GM23248 (cell line): ENCODE measurements around the gene RAB2B. TPM values are rescaled to one million over a fixed set of nuclear protein-coding genes. Genes with fewer than 3 reads are reported as not detected.

ENCODE experiments used
- DNase-seq: peaks from one replicate; pipeline ENCODE4 v3.0.0-alpha.2; 2015
- H2AFZ ChIP-seq: fragments of 200-600 bp; sonication (generic); 2 replicates; pipeline ENCODE4 v1.6.1; 2016; ENCODE audit warnings: antibody characterized with exemption
- H3F3A ChIP-seq: fragments of 200-600 bp; sonication (generic); 2 replicates; pipeline ENCODE4 v1.6.1; 2016; ENCODE audit warnings: mild to moderate bottlenecking, antibody characterized with exemption, mixed run types; ENCODE audit not compliant: insufficient read depth
- H3K27ac ChIP-seq: fragments of 200-600 bp; sonication (generic); 2 replicates; pipeline ENCODE4 v1.5.1; 2016; ENCODE audit warnings: mild to moderate bottlenecking
- H3K27me3 ChIP-seq: fragments of 200-600 bp; sonication (generic); replicated peaks from 2 replicates; pipeline ENCODE4 v1.6.1; 2016; ENCODE audit warnings: mild to moderate bottlenecking; ENCODE audit not compliant: insufficient read depth
- H3K36me3 ChIP-seq: fragments of 200-600 bp; sonication (generic); 2 replicates; pipeline ENCODE4 v1.6.1; 2016; ENCODE audit warnings: low read depth, mild to moderate bottlenecking
- H3K4me1 ChIP-seq: fragments of 200-600 bp; sonication (generic); 2 replicates; pipeline ENCODE4 v1.6.1; 2016; ENCODE audit warnings: mild to moderate bottlenecking; ENCODE audit not compliant: insufficient read depth
- H3K4me2 ChIP-seq: fragments of 200-600 bp; sonication (generic); one replicate; pipeline ENCODE4 v1.6.1; 2016; ENCODE audit warnings: mild to moderate bottlenecking; ENCODE audit not compliant: unreplicated experiment
- H3K4me3 ChIP-seq: fragments of 200-600 bp; sonication (generic); 2 replicates; pipeline ENCODE4 v1.5.1; 2016; ENCODE audit warnings: mild to moderate bottlenecking
- H3K79me2 ChIP-seq: fragments of 200-600 bp; sonication (generic); 2 replicates; pipeline ENCODE4 v1.6.1; 2016; ENCODE audit warnings: mild to moderate bottlenecking; ENCODE audit not compliant: insufficient read depth
- H3K9ac ChIP-seq: fragments of 200-600 bp; sonication (generic); 2 replicates; pipeline ENCODE4 v1.6.1; 2016; ENCODE audit warnings: mild to moderate bottlenecking
- H3K9me2 ChIP-seq: fragments of 200-600 bp; sonication (generic); 2 replicates; pipeline ENCODE4 v1.6.1; 2016; ENCODE audit warnings: mixed run types, mild to moderate bottlenecking, moderate library complexity; ENCODE audit not compliant: insufficient read depth
- H3K9me3 ChIP-seq: fragments of 200-600 bp; sonication (generic); one replicate; pipeline ENCODE4 v1.6.1; 2017; ENCODE audit warnings: low read depth
- H4K20me1 ChIP-seq: fragments of 200-600 bp; sonication (generic); 2 replicates; pipeline ENCODE4 v1.6.0; 2016; ENCODE audit not compliant: insufficient read depth
- EZH2 ChIP-seq: fragments of 200-600 bp; sonication (generic); IDR thresholded peaks from 2 replicates; pipeline ENCODE4 v1.6.1; 2018; ENCODE audit warnings: antibody characterized with exemption, mild to moderate bottlenecking; ENCODE audit not compliant: insufficient read depth, poor library complexity, severe bottlenecking
- EZH2phosphoT487 ChIP-seq: fragments of 200-600 bp; sonication (generic); IDR thresholded peaks from 2 replicates; pipeline ENCODE4 v1.6.1; 2018; ENCODE audit warnings: antibody characterized with exemption, moderate library complexity, mild to moderate bottlenecking, low read depth; ENCODE audit not compliant: insufficient read depth
- WGBS, 2 experiments: methylation state at CpG; one replicate each; pipeline ENCODE4 v1.1.6; 2015 to 2017; ENCODE audit warnings: low lambda C conversion rate in 2 of 2, low coverage in 1 of 2; ENCODE audit errors: missing lambda C conversion rate in 2 of 2; 5-methylcytosine and 5-hydroxymethylcytosine counted together
- in situ Hi-C: fragments of 300-500 bp; cut with MboI; formaldehyde crosslinking; loops from 2 replicates; pipeline ENCODE4 v1.15.0; 2020
- polyA plus RNA-seq: library from polyadenylated mRNA; unstranded; fragments of >200 nt; fragmentation: Nextera tagmentation; extraction: Ambion mirVana; gene quantifications from 2 replicates; pipeline ENCODE4 v1.2.1, GENCODE V29; 2016
- total RNA-seq: library from RNA; depleted of rRNA; stranded (reverse); fragments of >200 nt; shearing (Covaris generic); gene quantifications from 2 replicates; pipeline ENCODE4 v1.2.3, GENCODE V29; 2014; rRNA removed

Gene RAB2B
- 21.1 and 31.6 TPM in 2 replicates for total RNA-seq
- polyA plus RNA-seq, result 14.7 and 15.6 TPM in 2 replicates

GRCh38 chr14:21476925-21477681, at the start of gene RAB2B, which contains the start of gene TOX4:
Gene RAB2B, minus strand, starts transcription at chr14:21476959. Its CDS starts 87 bp downstream, at chr14:21476872.
Gene TOX4, plus strand, starts transcription at chr14:21477195. Its CDS starts 84 bp downstream, at chr14:21477279.
- peak within 1 kb of the TSS; percentile 80 for H2AFZ ChIP-seq
- peaks cover 17% of the 10 kb centered on the region for H3K4me1 ChIP-seq
- H3F3A ChIP-seq, result no peaks in the 10 kb centered on the region
- 1% methylated on average over 41 to 49 of the region's 49 CpGs for WGBS, 2 experiments
- peak within 1 kb of the TSS; percentile 72 for H3K27ac ChIP-seq
- peaks cover 82% of the 10 kb centered on the region for H3K79me2 ChIP-seq
- H3K9ac ChIP-seq, result peak within 1 kb of the TSS; percentile 94
- H3K36me3 ChIP-seq, result peaks cover 8% of the 10 kb centered on the region
- peak within 1 kb of the TSS; percentile 86 for H3K4me2 ChIP-seq
- H3K4me3 ChIP-seq, result peak within 1 kb of the TSS; percentile 90
- in situ Hi-C loops, result no loop called here
- H4K20me1 ChIP-seq, result no peaks in the 10 kb centered on the region
- H3K9me2 ChIP-seq, result no peaks in the 10 kb centered on the region
- H3K27me3 ChIP-seq, result no peaks in the 10 kb centered on the region
- peak; percentile 99 for DNase-seq
- TF ChIP-seq EZH2 (no peak), EZH2phosphoT487 (no peak)
- no peaks in the 10 kb centered on the region for H3K9me3 ChIP-seq

- Histone ChIP-seq H3K9me3 (no peaks in the 10 kb centered on the region), H3K79me2 (no peaks in the 10 kb centered on the region), H3F3A (peaks cover 13% of the 10 kb centered on the region), H3K9me2 (no peaks in the 10 kb centered on the region), H3K4me2 (peak within 1 kb of the TSS; percentile 95), H3K4me1 (peaks cover 8% of the 10 kb centered on the region), H3K9ac (peak within 1 kb of the TSS; percentile 71), H4K20me1 (no peaks in the 10 kb centered on the region), H2AFZ (peak within 1 kb of the TSS; percentile 96), H3K27ac (no peak within 1 kb of the TSS), H3K27me3 (peaks cover 10% of the 10 kb centered on the region; the same call in 1 of the 2 replicates), H3K4me3 (peak within 1 kb of the TSS; percentile 86), H3K36me3 (no peaks in the 10 kb centered on the region)
- in situ Hi-C loops, result no loop called here
- no peak for TF ChIP-seq EZH2
- TF ChIP-seq EZH2phosphoT487, result no peak
- DNase-seq, result peak; percentile 55
- 2 to 4% methylated on average over 16 to 43 of the region's 43 CpGs for WGBS, 2 experiments
These were observed 49.4 kb upstream of the RAB2B start, which contains the start of gene SALL2 for GRCh38 chr14:21525962-21526671. Gene SALL2, minus strand, starts transcription at chr14:21526346. Its CDS starts 219 bp downstream, at chr14:21526127.

GRCh38 chr14:21525571-21525961, 48.8 kb upstream of the RAB2B start:
- Histone ChIP-seq H3K4me3 (peak overlapping the region; percentile 86), H4K20me1 (no peaks in the 10 kb centered on the region), H3K27ac (no peak overlapping the region), H3K27me3 (peaks cover 4% of the 10 kb centered on the region; the same call in 1 of the 2 replicates), H3K4me2 (peak overlapping the region; percentile 95), H3K36me3 (no peaks in the 10 kb centered on the region), H2AFZ (peak overlapping the region; percentile 96), H3K9me2 (no peaks in the 10 kb centered on the region), H3K9me3 (no peaks in the 10 kb centered on the region), H3K4me1 (peaks cover 13% of the 10 kb centered on the region), H3F3A (peaks cover 19% of the 10 kb centered on the region), H3K9ac (peak overlapping the region; percentile 71), H3K79me2 (no peaks in the 10 kb centered on the region)
- DNase-seq, result peak; percentile 24
- in situ Hi-C loops, result no loop called here
- no peak for TF ChIP-seq EZH2phosphoT487
- TF ChIP-seq EZH2, result no peak
- 27 to 28% methylated on average over 7 to 12 of the region's 12 CpGs for WGBS, 2 experiments
